Ishikawa (cell line): ENCODE results near the gene ADAD2.

Experiments
- CEBPB ChIP-seq: IDR thresholded peaks from 2 replicates; pipeline ENCODE4 v1.6.1; 2012
- CREB1 ChIP-seq: IDR thresholded peaks from 2 replicates; pipeline ENCODE4 v1.6.1; 2012; ENCODE audit warnings: low read depth
- EGR1 ChIP-seq: IDR thresholded peaks from 2 replicates; pipeline ENCODE4 v1.6.1; 2012
- EP300 ChIP-seq: IDR thresholded peaks from 2 replicates; pipeline ENCODE4 v1.6.1; 2012; ENCODE audit warnings: borderline replicate concordance
- FOXM1 ChIP-seq: IDR thresholded peaks from 2 replicates; pipeline ENCODE4 v1.6.1; 2012; ENCODE audit warnings: low read depth, borderline replicate concordance
- MAX ChIP-seq: IDR thresholded peaks from 2 replicates; pipeline ENCODE4 v1.6.1; 2012
- NFIC ChIP-seq: IDR thresholded peaks from 2 replicates; pipeline ENCODE4 v1.6.1; 2012
- RAD21 ChIP-seq: IDR thresholded peaks from 2 replicates; pipeline ENCODE4 v1.6.1; 2012; ENCODE audit warnings: low read depth
- REST ChIP-seq: IDR thresholded peaks from 2 replicates; pipeline ENCODE4 v1.6.1; 2012; ENCODE audit warnings: low read depth, mild to moderate bottlenecking
- TAF1 ChIP-seq: IDR thresholded peaks from 2 replicates; pipeline ENCODE4 v1.6.1; 2012; ENCODE audit warnings: low read depth, mild to moderate bottlenecking
- TCF12 ChIP-seq: IDR thresholded peaks from 2 replicates; pipeline ENCODE4 v1.6.1; 2012; ENCODE audit warnings: low read depth
- TEAD4 ChIP-seq: IDR thresholded peaks from 2 replicates; pipeline ENCODE4 v1.6.1; 2012
- USF1 ChIP-seq: IDR thresholded peaks from 2 replicates; pipeline ENCODE4 v1.6.1; 2012
- YY1 ChIP-seq: IDR thresholded peaks from 2 replicates; pipeline ENCODE4 v1.6.1; 2012; ENCODE audit warnings: low read depth
- ZBTB7A ChIP-seq: IDR thresholded peaks from 2 replicates; pipeline ENCODE4 v1.6.1; 2012; ENCODE audit warnings: low read depth

The ADAD2 gene

GRCh38 chr16:84176192-84177053 is 14.5 kb upstream of the ADAD2 start:
- TF ChIP-seq CEBPB, result no peak
- no peak for TF ChIP-seq CREB1
- TF ChIP-seq YY1, result no peak
- no peak for TF ChIP-seq EP300
- TF ChIP-seq TAF1, result no peak
- no peak for TF ChIP-seq FOXM1
- no peak for TF ChIP-seq RAD21
- TF ChIP-seq ZBTB7A, result no peak
- TF ChIP-seq REST, result no peak
- no peak for TF ChIP-seq TEAD4
- TF ChIP-seq NFIC, result no peak
- TF ChIP-seq USF1, result no peak
- TF ChIP-seq MAX, result no peak
- no peak for TF ChIP-seq EGR1
- TF ChIP-seq TCF12, result no peak

- no peak for TF ChIP-seq MAX
- no peak for TF ChIP-seq YY1
- TF ChIP-seq TCF12, result no peak
- no peak for TF ChIP-seq REST
- no peak for TF ChIP-seq EGR1
- no peak for TF ChIP-seq TEAD4
- no peak for TF ChIP-seq USF1
- no peak for TF ChIP-seq CREB1
- TF ChIP-seq RAD21, result no peak
- TF ChIP-seq ZBTB7A, result no peak
- no peak for TF ChIP-seq TAF1
- no peak for TF ChIP-seq EP300
- no peak for TF ChIP-seq CEBPB
- TF ChIP-seq FOXM1, result no peak
- no peak for TF ChIP-seq NFIC
These were observed 13.2 kb upstream of the ADAD2 start for GRCh38 chr16:84177741-84178073.

GRCh38 chr16:84178146-84178765 is 12.7 kb upstream of the ADAD2 start:
- TF ChIP-seq YY1 (no peak), ZBTB7A (no peak), CREB1 (no peak)

- TF ChIP-seq ZBTB7A (no peak), USF1 (no peak), TAF1 (no peak), YY1 (no peak), REST (no peak), EGR1 (no peak), EP300 (no peak), TEAD4 (no peak), MAX (no peak), NFIC (no peak), FOXM1 (no peak), CEBPB (no peak), TCF12 (no peak), CREB1 (no peak), RAD21 (no peak)
These were observed 11.9 kb upstream of the ADAD2 start for GRCh38 chr16:84178892-84179611.
